ENCODE data around the gene STIP1.

The STIP1 gene

DNA sequence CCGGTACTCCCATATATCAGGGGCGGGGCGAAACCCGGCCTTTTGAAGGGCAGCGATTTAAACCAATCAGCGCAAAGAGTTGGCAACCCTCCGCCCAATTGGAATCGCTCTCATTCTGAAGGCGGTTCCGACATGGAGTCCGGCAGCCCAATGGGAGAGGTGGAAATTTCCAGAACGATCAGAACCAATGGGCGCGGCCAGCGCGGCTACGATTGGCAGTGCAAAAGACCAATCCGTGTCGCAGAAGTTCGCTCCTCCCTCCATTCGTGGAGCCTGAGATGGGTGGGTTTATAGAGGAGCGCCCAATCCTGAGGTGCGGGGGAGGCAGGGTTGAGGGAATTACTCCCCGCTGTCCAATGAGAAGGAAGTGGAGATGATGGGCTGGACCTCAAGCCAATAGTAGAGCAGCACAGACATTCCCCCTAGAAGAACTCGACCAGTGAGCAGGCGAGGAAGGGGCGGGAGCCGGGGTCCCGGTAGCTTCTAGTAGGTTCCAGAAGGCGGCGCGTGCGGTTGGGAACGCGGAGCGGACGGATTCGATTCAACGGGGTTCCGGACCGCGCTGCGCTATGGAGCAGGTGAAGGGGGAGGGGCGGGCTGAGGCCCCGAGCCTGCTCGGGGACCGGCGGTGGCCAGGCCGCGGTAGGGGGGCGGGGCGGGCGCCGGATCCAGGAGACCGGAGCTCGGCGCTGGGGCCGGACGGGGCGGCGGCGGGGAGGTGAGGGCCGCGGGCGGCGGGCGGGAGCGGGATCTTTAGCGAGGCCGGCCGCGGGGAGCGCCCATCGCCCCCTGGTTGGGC, at the start of gene STIP1:
TSS of gene STIP1 (plus strand) at position 479 of the 799 bp plus-strand sequence. CDS start at position 570, 91 bp downstream.
- peak; percentile 99 for DNase-seq

DNA sequence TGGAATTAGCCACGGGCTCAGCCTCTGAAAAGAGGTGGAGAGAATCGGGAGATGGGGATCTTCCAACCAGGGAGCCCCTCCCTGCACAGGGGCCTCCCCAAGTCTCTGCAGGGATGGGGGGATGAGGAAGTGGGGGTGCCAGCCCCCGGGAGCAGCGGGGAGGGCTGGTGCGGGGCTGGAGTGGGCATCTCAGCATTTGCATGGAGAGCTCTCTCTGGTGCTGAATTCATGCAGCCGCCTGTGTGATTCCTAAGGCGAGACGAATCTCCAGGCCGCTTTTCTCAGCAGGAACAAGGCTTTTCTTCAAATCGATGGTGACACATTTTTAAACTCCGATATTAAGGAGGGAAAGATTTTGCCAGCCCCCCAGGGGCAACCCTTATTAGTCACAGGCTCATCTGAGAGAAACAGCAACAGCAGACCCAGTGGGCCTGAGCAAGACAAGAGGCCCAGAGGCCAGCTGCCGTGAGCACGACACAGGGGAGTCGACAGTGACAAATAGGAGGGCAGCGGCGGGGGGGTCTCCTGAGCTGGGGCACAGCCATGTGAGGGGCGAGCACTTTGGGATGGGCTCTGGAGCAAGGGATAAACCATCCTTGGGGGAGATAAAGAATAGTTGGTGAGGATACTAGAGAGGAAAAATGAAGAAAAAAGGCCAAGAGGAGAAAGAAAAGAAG, 49.1 kb upstream of the STIP1 start:
- no peak for DNase-seq

DNA sequence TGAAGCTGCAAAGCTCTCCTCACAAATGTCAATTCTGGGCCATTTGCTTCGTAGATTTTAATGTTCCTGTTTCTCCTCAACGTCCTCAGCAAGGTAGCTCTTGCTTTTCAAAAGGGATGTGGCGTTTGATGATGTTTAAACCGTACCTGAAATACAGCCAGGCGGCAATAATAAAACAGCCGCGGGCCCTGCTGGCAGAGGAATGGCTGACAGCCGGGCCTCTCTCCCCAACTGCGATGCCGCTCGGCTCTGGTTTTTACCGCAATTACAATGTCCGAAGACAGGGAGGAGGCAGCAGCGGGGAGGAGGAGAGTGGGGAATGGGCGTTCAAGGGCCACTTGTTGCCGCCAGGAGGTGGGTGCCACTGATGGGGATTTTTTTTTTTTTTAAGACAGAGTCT, 47.6 kb upstream of the STIP1 start:
- DNase-seq, result no peak

DNA sequence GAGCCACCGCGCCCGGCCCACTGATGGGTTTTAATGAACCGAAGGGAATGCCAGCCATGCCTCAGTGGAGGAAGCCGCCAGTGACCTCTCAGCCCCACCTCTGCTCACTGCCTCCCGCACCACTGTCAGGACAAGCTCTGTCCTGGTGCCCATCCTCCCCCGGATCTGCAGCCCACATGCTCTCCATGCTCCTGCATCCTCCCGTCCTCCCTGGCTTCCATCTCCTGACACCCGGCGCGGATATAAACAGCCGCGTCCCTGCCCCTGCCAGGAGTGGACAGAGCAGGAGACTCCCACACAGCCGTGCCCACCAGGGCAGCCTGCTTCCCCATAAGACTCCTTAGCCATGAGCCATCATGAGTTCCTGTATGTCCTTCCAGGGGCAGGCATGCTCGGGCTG, 46.9 kb upstream of the STIP1 start:
- DNase-seq, result no peak

DNA sequence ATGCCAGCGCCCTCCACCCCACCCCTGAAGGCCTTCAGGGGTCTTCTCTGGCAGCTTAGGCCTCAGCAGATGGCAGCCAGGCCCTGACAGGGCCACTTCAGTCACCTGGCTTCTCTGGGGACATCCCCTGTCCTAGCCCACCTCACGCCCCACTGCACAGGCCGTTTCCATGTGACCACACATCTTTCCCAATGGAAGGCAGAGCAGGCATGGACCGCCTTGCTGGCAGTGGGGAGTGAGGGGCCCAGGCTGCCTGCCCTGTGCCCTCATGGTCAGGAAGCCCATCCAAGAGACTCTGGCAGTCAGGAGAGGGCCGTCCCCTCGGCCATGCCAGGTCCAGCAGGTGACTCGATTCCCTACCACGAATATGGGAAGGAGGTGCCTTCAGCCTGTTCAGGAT, 45.9 kb upstream of the STIP1 start:
- no peak for DNase-seq

DNA sequence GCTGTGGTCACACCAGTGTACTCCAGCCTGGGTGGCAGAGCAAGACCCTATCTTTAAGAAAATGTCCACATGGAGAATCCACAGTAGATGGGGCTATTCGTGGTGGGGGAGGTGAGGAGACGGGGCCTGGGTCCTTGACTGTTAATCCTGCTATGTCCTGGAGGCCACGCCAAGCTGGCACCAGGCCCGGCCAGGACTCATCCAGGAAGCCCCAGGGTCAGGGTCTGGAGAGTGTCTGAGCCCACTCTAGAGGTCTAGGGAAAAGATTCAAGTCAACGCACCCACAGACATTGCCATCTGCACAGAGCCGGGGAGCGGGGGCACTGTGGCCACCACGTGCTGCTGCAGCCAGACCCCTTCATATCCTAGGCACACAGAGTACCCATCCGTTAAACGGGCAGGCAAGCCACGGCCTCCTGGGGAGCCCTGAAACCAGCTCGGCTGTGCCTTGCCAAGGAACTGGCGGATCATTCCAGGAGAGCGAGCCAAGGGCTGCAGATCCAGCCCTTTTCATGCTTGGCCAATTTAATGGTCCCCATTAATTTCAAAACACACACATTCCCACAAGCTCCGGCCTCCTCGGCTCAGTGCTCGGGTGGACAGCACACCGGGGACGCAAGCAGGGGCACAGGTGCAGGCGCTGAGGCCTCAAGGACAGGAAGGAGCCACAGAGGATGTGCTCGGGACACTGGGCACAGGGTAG, 44.7 kb upstream of the STIP1 start:
- no peak for DNase-seq

DNA sequence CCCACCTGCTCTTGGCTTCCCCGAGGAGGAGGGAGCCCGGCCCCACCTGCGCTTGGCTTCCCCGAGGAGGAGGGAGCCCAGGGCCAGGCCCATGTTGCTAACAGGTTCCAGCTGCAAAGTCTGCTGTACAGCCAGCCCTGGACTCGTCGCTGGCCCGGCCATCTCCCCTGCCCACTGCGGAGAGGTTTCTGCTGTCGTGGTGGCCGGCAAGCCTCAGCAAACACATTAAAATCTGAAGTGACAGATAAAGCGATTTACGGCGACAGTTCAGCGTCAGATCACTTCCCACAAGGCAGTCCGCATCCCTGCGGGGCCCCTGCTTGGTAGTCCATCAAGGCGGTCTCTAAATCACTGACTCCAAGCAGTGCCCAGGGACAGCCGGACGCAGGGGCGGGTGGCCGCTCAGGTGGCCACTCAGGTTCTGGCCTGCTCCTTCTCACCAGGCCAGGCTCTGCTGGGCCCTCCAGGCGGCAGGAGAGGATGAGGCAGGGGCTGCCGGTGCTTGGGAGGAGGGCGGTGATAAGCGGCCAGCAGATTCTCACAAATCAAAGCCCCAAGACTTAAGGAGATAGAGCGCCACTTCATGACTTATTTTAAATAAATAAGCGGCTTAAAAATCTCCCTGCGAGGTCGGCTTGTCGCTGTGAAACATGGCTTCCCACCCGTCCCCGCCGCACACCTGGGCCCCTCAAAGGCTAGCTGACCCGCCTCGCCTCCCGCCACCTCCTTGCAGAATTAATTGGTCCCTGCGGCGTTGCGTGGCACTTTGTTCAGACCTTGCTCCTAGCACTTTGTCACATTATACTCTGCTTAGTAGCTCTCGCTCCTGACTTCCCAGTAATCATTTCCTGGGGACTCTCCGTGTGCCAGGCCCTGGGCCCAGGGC, 41.1 kb upstream of the STIP1 start:
- DNase-seq, result no peak

DNA sequence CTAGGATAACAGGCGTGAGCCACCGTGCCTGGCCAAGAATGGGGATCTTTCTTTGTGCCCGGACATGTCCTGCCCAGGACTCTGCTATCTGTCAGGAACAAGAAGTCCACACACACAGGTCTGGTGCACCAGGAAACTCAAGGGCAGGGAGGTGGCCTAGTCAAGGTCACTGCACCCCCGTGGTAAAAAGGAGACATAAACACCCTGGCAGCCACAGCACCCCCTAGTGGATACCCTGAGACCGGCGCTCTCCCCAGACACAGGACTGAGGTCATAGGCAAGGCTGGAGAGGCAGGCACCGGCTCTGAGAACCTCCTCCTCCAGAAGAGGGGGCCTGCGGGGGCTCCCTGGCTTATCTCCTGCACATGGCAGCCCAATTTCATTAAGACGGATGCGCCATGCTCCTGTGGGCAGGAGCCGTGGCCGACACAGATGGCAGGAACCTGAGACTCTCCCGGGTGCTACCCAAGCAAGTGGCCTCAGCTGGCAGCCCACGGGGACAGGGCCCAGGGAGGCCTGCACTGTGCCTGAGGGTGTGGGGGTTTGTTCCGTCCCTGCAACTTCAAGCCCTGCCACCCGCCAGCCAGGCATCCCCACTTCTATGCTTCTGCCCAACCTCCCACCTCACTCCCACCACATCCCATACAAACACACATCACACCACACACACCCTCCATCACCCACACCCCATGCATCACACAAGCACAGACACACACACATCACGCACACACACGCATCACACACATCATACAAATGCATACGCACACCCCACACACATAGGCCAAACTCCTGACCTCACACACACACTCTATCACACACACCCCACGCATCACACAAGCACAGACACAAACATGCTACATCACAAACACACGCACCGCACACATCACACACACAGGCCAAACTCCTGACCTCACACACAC, 39.7 kb upstream of the STIP1 start:
- peak; percentile 33 for DNase-seq

DNA sequence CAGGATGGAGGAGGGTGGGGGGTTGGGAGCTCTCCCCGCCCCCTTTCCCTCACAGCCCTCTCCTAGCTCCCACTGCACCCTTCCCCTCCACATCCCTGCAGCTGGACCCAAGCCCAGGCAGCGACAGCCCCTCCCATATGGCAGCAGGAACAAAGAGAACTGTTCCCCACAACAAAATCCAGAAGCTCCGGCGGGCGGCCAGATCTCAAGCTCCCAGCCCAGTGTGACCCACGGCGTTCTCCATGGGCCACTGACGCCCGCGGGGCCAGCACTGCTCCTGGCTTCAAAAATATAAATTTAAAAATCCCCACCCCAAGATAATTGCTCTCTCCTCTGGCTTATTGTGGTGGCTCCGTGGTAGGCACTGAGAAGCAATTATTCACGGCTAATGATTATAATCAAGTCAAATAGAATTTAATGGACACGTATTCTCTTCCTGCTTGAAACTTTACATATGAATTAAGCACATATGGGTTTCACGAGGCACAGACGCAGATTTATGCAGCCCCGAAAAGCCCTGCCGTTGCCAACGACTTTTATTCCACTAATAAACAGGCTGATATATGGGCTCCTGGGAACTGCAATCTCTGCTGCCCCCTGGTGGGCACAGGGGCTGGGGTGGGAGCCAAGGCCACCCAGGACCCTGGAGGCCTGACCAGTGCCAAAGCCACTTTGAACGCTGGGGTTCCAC, 37.6 kb upstream of the STIP1 start:
- DNase-seq, result peak; percentile 17

DNA sequence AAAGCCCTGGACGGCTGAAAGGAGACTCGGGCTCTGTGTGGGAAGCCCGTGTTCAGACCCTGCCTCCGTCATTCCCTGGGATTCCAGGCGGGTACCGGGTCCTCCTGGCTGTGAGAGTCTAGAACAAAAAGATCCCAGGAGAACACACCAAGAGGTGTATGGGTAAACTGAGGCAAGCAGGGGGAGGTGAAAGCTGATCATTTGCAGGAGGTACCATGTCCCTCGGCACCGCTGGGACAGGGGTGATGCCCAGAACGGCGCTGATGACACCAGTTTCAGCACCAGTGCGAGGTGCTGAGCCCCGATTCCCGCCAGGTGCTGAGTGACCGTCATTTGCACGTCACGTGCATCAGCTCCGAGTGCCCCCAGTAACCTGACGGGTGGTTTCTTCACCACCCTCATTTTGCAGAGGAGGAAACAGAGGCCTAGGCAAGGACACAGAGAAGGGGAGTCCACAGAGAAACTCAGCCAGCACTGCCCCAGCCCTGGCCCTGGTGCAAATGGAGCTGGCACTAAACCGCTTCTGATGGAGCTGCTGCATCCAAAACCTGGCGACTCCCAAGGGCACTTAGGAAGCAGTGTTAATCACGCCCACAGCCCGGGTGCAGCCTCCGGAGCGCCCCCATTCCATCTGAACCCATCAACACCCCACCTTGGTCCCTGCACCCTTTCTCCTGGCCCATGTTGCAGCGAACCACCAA, 36.9 kb upstream of the STIP1 start:
- DNase-seq, result no peak

DNA sequence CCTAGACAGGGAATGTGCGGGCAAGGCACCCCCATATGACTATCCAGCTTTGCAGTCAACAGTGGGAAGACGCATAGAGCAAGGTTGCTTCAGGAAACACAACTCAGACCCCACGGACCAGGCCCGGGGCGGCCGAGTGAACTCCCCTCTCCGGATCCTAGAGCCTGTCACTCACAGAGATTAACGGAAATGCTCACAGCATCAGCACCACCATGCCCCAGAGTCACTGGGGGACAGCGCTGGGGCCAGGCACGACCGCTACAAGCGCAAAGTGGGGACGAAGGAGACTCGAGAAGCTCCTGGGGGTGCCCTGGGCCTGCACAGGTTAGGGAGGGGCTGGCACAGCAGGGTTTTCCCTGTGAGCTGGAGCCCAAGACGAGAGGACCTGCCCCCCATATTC, 35.9 kb upstream of the STIP1 start:
- no peak for DNase-seq

DNA sequence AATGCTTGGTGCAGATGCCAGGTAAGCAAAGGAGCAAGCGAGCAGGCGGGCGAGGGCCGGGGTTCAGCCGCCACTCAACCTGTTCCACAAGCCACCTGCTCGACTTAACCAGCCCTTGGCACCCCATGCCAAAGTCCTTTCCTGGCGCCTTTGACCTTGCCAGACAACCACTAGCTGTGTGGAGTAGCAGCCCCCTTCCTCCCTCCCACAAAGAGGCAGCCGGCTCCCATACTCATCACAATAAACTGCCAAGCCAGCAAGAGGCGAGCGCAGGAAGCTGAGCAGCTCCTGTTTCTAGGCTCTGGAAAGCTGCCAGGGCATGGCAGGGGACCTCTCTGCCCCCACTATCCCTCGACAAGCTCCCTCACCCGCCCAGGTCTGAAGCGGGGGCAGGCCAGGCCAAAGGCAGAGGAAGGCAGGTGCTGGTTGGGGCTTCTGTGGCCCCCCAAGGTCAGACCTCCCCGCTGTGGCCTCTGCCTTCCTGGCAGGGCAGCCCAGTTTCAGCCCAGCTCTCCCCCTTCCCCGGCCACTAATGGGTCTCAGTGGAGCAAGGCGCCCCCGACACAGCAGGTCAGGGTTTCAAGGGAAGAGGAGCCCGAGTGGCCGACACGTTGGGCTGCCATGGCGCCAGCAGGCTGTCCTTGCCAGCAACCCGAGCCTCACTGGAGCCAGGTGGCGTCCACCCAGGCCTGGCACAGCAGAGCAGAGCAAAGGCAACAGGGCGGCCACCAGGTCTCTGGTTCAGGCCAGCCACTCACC, 35.3 kb upstream of the STIP1 start:
- DNase-seq, result no peak

DNA sequence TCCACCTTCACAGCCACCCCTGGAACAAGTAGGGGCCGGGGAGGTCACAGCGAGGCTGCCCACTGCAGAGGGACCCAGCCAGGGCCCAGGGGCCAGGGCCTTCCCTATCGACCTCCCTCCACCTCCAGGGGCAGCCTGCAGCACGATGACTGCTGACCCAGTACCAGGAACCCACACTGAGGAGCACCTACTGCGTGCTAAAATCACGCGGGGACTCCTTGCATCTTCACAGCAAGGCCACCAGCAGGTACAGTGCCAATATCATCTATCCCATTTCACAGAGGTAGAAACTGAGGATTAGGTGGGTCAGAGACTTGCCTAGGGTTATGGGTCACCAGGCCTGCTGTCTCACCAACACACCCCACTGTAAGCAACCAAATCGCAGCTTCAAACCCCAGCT, 34.6 kb upstream of the STIP1 start:
- no peak for DNase-seq

DNA sequence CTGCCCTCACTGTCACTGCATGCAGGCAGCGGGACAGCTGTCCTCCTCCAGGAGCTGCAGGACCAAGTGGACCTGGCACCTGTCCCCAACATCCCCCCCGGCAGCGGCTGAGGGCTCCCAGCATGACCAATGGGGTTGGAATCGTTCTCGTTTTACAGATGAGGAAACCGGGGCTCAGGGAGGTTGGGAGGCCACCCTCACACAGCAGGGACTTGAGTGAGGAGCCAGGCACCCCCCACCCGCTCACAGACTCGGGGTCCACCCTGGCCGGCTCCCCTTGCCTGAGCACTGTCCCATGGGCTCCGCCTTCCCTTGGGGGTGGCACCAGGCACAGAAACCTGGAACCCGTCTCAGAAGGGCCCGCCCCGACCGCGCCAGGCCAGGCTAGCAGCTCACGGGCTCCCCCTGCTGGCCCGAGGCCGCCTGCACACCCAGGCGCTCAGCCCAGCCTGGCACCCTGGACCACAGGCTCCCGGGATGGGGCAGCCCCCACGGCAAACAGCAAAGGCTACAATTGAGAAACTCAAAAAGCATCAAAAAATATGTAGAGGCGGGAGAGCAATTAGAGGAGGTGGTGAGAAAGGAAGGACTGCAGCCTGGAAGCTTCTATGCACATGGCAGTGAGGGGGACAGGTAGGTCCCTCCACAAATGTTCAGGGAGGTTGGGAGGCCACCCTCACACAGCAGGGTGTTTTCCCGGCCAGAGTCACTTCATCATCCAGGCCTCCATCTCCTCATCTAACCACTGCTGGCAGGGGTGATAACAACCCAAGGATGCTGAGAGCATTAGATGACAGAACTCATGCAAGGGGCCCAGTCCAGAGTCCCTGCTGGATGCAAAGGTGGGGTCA, 32.9 kb upstream of the STIP1 start:
- peak; percentile 55 for DNase-seq

DNA sequence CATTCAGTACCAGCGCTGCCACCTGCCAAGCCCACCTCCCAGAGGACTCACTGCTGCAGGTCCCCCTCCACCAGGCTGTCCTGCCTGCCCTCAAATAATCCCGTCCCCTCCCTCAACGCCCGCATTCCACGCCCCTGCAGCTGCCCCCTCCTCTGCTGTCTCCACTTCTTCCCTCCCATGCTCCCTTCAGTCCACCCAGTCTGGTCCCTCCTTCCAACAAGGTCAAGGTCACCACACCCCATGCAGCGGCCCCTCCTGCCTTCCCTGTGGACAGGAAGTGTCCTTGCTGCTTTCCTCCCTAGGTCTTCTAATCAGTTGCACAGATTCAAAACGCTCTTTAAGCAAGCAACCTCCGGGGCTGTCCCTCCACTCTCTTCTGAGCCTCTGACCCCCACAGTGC, 32.2 kb upstream of the STIP1 start:
- no peak for DNase-seq

DNA sequence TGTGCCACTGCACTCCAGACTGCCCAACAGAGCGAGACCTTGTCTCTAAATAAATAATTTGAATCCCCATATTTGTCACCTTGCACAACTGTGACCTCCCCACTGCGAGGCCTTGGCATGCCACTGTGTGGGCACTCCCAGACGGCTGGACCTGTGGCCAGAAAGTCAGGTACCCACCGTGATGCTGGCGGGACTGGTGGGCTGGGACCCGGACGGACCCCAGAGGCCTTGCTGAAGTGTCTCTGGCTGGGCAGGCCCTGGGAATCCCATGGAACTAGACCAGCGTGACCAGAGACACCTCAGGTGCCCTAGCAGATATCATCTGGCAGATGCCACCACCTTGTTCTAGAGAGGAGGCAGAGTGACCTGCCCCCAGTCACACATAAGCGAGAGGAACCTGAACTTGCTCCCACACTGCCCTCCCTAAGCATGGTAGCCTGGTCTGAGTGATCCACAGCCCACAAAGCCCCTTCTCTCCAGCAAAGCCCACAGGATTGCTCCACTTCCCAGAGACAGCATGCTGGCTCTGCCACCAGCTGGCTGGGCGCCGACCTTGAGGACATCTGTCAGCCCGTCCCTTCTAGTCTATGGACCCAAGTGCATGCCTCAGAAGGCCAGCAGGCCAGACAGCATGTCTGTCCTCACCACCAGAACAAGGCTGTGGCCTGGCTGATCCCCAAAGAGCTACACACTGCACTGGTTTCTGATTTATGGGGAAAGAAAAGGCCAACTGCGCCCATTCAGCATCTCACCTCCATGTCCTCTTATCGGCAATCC, 29.5 kb upstream of the STIP1 start:
- DNase-seq, result no peak

DNA sequence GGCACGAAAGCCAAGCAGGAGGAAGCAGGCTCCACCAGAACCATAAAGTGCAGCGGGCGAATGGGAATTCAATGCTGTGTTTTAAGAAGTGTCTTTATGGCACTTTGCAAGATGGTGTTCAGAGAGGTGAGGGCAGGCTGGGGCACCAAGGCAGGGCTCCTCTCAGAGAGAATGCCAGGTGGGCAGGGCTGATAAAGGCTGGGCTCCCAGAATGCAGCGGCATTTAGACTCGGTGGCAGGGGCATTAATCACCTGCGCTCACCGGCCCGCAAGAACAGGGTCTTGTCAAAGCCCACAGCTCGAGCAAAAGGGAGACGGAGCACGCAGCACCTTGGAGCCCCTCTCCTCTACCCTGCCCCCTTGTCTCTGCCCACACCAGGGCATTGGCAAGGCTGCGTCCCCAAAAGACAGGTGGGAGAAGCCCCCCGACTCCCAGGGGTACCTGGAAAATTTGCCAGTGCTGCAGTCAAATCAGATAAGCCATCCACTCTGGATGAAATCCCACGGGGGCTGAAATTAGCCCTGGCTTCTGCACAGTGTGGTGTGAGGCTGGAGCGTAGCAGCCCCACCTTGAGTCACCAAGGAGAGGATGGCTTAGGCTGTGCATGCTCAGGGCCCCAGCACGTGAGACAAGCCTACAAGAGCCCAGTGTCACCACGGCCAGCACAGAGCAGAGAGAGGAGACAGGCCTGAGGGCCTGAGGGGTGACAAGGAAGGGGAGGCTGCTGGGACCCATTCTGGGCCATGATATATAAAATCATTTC, 28.2 kb upstream of the STIP1 start:
- DNase-seq, result no peak

Measured in NK-92 treated with Interleukin-12 subunit alpha and Interleukin-12 subunit beta, amount 100 ng/mL, for 24 hours (cell line).